Measurements from ENCODE around the gene APC.

DNA sequence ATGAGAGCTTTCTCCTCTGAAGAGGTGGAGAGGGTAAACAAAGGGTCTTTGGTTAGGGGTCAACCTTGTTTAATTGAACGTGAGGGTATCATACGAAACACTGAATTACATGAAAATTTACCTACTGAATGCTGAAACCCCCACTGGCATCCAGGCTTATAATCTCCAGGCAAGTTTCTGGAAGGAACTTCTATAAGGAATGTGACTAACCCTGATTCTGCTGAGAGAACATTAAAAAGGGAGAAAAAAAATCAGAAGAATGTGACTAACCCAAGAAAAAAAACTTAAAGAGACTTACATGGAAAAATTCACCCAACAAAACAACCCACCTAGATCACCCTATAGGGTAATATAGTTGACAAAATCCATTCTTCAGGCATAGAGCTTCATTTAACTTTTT, 55.5 kb downstream of the APC start:
- TF ChIP-seq ZFP3 (CRISPR knock-in tag; IDR thresholded peaks at IDR 0.05) = no peak
- TF ChIP-seq, protein P1, sequence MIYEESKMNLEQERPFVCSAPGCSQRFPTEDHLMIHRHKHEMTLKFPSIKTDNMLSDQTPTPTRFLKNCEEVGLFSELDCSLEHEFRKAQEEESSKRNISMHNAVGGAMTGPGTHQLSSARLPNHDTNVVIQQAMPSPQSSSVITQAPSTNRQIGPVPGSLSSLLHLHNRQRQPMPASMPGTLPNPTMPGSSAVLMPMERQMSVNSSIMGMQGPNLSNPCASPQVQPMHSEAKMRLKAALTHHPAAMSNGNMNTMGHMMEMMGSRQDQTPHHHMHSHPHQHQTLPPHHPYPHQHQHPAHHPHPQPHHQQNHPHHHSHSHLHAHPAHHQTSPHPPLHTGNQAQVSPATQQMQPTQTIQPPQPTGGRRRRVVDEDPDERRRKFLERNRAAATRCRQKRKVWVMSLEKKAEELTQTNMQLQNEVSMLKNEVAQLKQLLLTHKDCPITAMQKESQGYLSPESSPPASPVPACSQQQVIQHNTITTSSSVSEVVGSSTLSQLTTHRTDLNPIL (CRISPR knock-in tag; IDR thresholded peaks at IDR 0.05; ENCODE audit: low read depth) = no peak
- TF ChIP-seq, protein P2, sequence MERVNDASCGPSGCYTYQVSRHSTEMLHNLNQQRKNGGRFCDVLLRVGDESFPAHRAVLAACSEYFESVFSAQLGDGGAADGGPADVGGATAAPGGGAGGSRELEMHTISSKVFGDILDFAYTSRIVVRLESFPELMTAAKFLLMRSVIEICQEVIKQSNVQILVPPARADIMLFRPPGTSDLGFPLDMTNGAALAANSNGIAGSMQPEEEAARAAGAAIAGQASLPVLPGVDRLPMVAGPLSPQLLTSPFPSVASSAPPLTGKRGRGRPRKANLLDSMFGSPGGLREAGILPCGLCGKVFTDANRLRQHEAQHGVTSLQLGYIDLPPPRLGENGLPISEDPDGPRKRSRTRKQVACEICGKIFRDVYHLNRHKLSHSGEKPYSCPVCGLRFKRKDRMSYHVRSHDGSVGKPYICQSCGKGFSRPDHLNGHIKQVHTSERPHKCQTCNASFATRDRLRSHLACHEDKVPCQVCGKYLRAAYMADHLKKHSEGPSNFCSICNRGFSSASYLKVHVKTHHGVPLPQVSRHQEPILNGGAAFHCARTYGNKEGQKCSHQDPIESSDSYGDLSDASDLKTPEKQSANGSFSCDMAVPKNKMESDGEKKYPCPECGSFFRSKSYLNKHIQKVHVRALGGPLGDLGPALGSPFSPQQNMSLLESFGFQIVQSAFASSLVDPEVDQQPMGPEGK (CRISPR knock-in tag; IDR thresholded peaks at IDR 0.05; ENCODE audit: borderline replicate concordance) = no peak
- no peak for TF ChIP-seq ZFP30 (CRISPR knock-in tag; IDR thresholded peaks at IDR 0.05)
- TF ChIP-seq GLIS3 (CRISPR knock-in tag; IDR thresholded peaks at IDR 0.05) = no peak
- TF ChIP-seq, protein P3, sequence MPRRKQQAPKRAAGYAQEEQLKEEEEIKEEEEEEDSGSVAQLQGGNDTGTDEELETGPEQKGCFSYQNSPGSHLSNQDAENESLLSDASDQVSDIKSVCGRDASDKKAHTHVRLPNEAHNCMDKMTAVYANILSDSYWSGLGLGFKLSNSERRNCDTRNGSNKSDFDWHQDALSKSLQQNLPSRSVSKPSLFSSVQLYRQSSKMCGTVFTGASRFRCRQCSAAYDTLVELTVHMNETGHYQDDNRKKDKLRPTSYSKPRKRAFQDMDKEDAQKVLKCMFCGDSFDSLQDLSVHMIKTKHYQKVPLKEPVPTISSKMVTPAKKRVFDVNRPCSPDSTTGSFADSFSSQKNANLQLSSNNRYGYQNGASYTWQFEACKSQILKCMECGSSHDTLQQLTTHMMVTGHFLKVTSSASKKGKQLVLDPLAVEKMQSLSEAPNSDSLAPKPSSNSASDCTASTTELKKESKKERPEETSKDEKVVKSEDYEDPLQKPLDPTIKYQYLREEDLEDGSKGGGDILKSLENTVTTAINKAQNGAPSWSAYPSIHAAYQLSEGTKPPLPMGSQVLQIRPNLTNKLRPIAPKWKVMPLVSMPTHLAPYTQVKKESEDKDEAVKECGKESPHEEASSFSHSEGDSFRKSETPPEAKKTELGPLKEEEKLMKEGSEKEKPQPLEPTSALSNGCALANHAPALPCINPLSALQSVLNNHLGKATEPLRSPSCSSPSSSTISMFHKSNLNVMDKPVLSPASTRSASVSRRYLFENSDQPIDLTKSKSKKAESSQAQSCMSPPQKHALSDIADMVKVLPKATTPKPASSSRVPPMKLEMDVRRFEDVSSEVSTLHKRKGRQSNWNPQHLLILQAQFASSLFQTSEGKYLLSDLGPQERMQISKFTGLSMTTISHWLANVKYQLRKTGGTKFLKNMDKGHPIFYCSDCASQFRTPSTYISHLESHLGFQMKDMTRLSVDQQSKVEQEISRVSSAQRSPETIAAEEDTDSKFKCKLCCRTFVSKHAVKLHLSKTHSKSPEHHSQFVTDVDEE (CRISPR knock-in tag; IDR thresholded peaks at IDR 0.05) = no peak

All from SK-N-SH treated with all-trans-retinoic acid at 6 μM for 48 hours (cell line).